Right cardiac atrium (tissue), 5 donors: ENCODE results near the gene MTHFSD. TPM values are rescaled to one million over a fixed set of nuclear protein-coding genes. Genes with fewer than 3 reads are reported as not detected.

Experiments used
- ATAC-seq, 2 donors: fragments of 200-7000 bp; cut with Tn5 transposase; one replicate each; pipeline versions ENCODE4 v1.8.0 to v1.9.1; 2020; ENCODE audit warnings: moderate library complexity in 2 of 2, mild to moderate bottlenecking in 1 of 2
- DNase-seq, 3 donors: peaks; one replicate each; pipeline ENCODE4 v3.0.0-alpha.2; 2020
- H3K27ac ChIP-seq: one replicate; pipeline ENCODE4 v1.5.1; 2013; ENCODE audit warnings: mild to moderate bottlenecking, low read length, control low read depth, moderate library complexity
- H3K27me3 ChIP-seq: one replicate; pipeline ENCODE4 v1.6.1; 2013; ENCODE audit not compliant: control insufficient read depth, insufficient read depth
- H3K4me1 ChIP-seq: one replicate; pipeline ENCODE4 v1.6.1; 2013; ENCODE audit warnings: low read length; ENCODE audit not compliant: control insufficient read depth, insufficient read depth
- H3K4me3 ChIP-seq: one replicate; pipeline ENCODE4 v1.5.1; 2013; ENCODE audit warnings: low read length, control low read depth
- H3K9me3 ChIP-seq: one replicate; pipeline ENCODE4 v1.6.1; 2013; ENCODE audit warnings: low read length; ENCODE audit not compliant: control insufficient read depth
- WGBS: extraction: QIAGEN DNeasy Blood & Tissue Kit; methylation state at CpG from one replicate; pipeline ENCODE4 v1.1.7; 2013; 5-methylcytosine and 5-hydroxymethylcytosine counted together
- intact Hi-C, 4 donors: fragments of 100-400 bp; cut with DNase I; formaldehyde crosslinking; loops; one replicate each; pipeline versions ENCODE4 v1.11.0 to v1.14.0; 2022 to 2023
- polyA plus RNA-seq: library from polyadenylated mRNA; stranded (reverse); fragments of 200-250 nt; gene quantifications from one replicate; pipeline ENCODE4 v1.2.3, GENCODE V29; 2013
- total RNA-seq, 4 donors: library from RNA; stranded (reverse); fragmentation: NEBNext Ultra II Directional; extraction: Animal tissue kit (Norgen Biotek cat#: 25700); gene quantifications; one replicate each; pipeline ENCODE4 v1.2.1, GENCODE V29; 2021
- donor health status: healthy with polysubstance abuse.
- donor health status: DM: no; HTN: yes; CAD: no.
- donor health status: DM: no; HTN: no; CAD: no.
- donor health status: DM: no; HTN: yes; CAD: no; lungs with severe emphysema.
- donor health status: DM: yes; HTN: yes; CAD: no.

MTHFSD gene
- total and polyA plus RNA-seq, 5 donors, result 8.8 to 14.7 (median 11.2) TPM

DNA sequence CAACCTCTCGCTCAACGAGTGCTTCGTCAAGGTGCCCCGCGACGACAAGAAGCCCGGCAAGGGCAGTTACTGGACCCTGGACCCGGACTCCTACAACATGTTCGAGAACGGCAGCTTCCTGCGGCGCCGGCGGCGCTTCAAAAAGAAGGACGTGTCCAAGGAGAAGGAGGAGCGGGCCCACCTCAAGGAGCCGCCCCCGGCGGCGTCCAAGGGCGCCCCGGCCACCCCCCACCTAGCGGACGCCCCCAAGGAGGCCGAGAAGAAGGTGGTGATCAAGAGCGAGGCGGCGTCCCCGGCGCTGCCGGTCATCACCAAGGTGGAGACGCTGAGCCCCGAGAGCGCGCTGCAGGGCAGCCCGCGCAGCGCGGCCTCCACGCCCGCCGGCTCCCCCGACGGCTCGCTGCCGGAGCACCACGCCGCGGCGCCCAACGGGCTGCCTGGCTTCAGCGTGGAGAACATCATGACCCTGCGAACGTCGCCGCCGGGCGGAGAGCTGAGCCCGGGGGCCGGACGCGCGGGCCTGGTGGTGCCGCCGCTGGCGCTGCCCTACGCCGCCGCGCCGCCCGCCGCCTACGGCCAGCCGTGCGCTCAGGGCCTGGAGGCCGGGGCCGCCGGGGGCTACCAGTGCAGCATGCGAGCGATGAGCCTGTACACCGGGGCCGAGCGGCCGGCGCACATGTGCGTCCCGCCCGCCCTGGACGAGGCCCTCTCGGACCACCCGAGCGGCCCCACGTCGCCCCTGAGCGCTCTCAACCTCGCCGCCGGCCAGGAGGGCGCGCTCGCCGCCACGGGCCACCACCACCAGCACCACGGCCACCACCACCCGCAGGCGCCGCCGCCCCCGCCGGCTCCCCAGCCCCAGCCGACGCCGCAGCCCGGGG is 12.9 kb upstream of the MTHFSD start:
- Histone ChIP-seq H3K27ac (peak overlapping the region; percentile 44), H3K4me3 (peak overlapping the region; percentile 39), H3K27me3 (no peaks in the 10 kb centered on the region), H3K4me1 (no peaks in the 10 kb centered on the region), H3K9me3 (no peaks in the 10 kb centered on the region)
- DNase-seq, result peak in 2 of 3 donors; percentile 80 to 81
- WGBS, result 2% methylated on average over 116 of the region's 116 CpGs
- peak in 1 of 2 donors; percentile 41 for ATAC-seq
- intact Hi-C loops, result loop anchor here in 1 of 4 donors (5.0 kb wide), 1 partner anchor 709 kb away; no protein-coding TSS in a partner anchor

DNA sequence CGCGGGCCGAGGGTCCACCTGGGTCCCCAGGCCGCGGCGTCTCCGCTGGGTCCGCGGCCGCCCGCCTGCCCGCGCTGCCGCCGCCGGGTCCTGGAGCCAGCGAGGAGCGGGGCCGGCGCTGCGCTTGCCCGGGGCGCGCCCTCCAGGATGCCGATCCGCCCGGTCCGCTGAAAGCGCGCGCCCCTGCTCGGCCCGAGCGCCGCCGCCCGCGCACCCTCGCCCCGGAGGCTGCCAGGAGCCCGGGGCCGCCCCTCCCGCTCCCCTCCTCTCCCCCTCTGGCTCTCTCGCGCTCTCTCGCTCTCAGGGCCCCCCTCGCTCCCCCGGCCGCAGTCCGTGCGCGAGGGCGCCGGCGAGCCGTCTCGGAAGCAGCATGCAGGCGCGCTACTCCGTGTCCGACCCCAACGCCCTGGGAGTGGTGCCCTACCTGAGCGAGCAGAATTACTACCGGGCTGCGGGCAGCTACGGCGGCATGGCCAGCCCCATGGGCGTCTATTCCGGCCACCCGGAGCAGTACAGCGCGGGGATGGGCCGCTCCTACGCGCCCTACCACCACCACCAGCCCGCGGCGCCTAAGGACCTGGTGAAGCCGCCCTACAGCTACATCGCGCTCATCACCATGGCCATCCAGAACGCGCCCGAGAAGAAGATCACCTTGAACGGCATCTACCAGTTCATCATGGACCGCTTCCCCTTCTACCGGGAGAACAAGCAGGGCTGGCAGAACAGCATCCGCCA is 12.1 kb upstream of the MTHFSD start:
- no peaks in the 10 kb centered on the region for H3K4me1 ChIP-seq
- intact Hi-C loops, result loop anchor here in 1 of 4 donors (5.0 kb wide), 1 partner anchor 710 kb away; no protein-coding TSS in a partner anchor
- H3K4me3 ChIP-seq, result peak overlapping the region; percentile 39
- 1% methylated on average over 88 of the region's 88 CpGs for WGBS
- H3K27me3 ChIP-seq, result no peaks in the 10 kb centered on the region
- peak; percentile 23 to 81 (median 76) for DNase-seq
- H3K27ac ChIP-seq, result peak overlapping the region; percentile 53
- no peaks in the 10 kb centered on the region for H3K9me3 ChIP-seq
- peak; percentile 24 to 61 for ATAC-seq

DNA sequence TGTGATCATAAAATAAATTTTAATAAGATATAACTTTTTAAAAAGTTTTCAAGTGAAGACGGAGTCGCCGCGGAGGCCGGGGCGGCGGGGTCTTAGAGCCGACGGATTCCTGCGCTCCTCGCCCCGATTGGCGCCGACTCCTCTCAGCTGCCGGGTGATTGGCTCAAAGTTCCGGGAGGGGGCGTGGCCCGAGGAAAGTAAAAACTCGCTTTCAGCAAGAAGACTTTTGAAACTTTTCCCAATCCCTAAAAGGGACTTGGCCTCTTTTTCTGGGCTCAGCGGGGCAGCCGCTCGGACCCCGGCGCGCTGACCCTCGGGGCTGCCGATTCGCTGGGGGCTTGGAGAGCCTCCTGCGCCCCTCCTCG is 11.5 kb upstream of the MTHFSD start, which contains the start of gene FOXC2:
Gene FOXC2, plus strand, starts transcription at position 229 of the 365 bp plus-strand sequence. CDS start 507 bp downstream, outside the sequence.
- WGBS, result under 1% methylated on average over 30 of the region's 30 CpGs
- no peaks in the 10 kb centered on the region for H3K27me3 ChIP-seq
- peak; percentile 92 to 96 (median 95) for DNase-seq
- H3K4me1 ChIP-seq, result no peaks in the 10 kb centered on the region
- peak within 1 kb of the TSS; percentile 39 for H3K4me3 ChIP-seq
- ATAC-seq, result peak; percentile 75 to 77
- peak within 1 kb of the TSS; percentile 53 for H3K27ac ChIP-seq
- intact Hi-C loops, result loop anchor here in 1 of 4 donors (5.0 kb wide), 1 partner anchor 711 kb away; no protein-coding TSS in a partner anchor
- no peaks in the 10 kb centered on the region for H3K9me3 ChIP-seq

DNA sequence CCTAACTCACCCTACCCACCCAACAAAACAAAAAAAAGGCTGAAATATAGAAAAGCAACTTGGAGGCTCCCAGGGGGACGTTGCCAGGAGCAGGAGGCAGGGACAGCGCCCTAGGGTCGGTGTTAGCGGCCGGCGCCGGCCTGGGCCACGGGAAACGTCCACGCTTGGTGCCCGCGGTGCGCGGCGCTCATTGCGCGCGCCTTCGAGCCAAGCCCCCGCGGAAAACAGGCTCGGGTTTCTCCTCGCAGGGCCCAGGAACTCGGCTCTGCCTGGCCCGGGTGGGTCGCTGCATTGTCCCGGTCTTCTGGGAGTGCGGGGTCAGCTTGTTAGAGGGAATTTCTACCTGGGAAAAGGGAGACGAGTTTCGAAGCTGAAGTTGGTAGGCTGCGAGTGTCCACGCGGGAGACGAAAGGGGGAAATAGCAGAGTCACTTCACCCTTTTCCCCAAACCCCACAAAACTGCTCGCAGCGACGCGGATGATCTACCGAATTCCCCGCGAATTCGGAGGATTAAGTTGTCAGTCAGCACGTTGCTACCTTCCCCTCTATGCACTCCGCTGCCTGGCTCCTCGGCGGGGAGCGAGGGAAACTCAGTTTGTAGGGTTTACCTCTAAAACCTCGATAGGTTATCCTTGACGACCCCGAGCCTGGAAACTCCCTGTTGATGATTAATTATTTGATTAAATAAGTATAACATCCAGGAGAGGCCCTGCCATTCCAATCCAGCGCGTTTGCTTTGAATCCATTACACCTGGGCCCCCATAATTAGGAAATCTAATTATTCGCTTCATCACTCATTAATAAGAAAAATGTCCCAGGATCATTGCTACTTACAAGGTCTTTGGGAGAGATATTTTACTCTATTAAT is 10.8 kb upstream of the MTHFSD start:
- DNase-seq (no peak), ATAC-seq (no peak)
- H3K27me3 ChIP-seq, result no peaks in the 10 kb centered on the region
- WGBS, result 14% methylated on average over 53 of the region's 53 CpGs
- peak overlapping the region; percentile 39 for H3K4me3 ChIP-seq
- no peak overlapping the region for H3K27ac ChIP-seq
- no peaks in the 10 kb centered on the region for H3K4me1 ChIP-seq
- intact Hi-C loops, result loop anchor here in 3 of 4 donors (2.0 to 5.0 kb wide), 3 partner anchors 497 to 713 kb away; no protein-coding TSS in a partner anchor
- H3K9me3 ChIP-seq, result no peaks in the 10 kb centered on the region

DNA sequence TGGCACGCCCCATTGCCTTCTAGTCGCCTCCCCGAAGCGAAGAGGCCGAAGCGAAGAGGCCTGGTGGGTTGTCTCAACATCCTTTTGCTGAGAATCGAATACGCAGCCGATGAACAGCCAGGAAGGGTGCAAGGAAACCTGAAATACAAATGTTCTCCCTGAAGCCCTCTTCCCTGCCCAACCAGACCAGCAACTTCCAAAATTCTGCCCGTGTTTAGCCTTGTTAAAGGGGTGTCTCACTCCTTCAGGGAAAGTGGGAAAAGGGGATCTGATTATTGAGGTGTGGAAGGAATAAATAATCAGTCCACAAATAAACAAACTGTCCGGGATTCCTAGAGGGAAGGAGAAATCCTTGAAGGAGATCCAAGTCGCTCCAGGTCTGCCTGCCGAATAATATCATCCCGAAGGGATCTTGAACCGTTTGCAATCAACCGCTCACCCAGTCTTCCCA is 10.2 kb upstream of the MTHFSD start:
- no peak for DNase-seq
- H3K27ac ChIP-seq, result no peak overlapping the region
- WGBS, result 53% methylated on average over 16 of the region's 16 CpGs
- H3K4me1 ChIP-seq, result no peaks in the 10 kb centered on the region
- no peak for ATAC-seq
- no peaks in the 10 kb centered on the region for H3K27me3 ChIP-seq
- H3K4me3 ChIP-seq, result no peak overlapping the region
- intact Hi-C loops, result loop anchor here in 3 of 4 donors (2.0 to 5.0 kb wide), 3 partner anchors 498 to 714 kb away; no protein-coding TSS in a partner anchor
- H3K9me3 ChIP-seq, result no peaks in the 10 kb centered on the region

DNA sequence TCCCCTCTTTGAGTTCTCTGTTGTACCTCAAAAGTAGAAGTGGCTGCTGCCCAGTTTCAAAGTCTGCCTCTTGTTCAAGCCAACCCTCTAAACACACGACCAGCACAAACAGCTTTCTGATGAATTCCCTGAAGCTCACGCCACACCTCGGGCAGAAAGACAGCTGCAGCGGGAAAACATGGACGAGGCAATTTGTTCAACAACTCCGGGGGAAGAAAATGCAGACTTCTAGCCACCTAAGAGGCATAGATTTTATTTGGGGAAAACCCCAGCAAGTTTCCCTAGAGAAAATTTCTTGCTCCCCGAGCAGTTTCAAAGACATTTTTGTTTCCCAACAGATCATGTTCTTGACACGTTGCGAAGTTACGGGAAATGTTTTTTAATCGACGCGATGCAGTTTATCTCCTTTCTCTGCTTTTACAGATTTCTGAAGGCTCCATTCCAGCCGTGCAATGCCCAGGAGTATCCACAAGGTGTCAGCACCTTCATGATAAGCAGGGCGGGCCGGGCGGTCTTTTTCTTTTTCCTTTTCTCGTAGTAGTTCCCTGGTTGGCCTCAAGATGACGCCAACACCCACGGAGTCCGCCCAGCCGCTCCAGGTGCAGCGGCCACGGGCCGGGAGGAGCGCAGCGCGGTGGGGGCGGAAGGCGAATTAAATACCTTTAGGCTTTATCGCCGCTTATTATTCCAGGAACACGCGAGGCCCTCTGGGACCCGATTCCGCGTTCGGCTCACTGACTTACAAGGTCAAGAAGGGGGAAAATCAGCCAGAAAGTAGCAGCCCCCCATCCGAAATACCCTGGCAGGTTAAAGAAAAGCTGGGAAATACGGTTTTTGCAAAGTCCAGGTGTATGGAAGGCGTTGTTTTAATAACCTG is 8.7 kb upstream of the MTHFSD start:
- Histone ChIP-seq H3K27me3 (no peaks in the 10 kb centered on the region), H3K4me1 (no peaks in the 10 kb centered on the region), H3K27ac (no peak overlapping the region), H3K4me3 (no peak overlapping the region), H3K9me3 (no peaks in the 10 kb centered on the region)
- DNase-seq (peak; percentile 85 to 95 (median 91)), ATAC-seq (peak; percentile 67 to 76)
- intact Hi-C loops, result loop anchor here (2.0 to 5.0 kb wide), 4 partner anchors 499 to 715 kb away; no protein-coding TSS in a partner anchor
- 1% methylated on average over 41 of the region's 41 CpGs for WGBS

DNA sequence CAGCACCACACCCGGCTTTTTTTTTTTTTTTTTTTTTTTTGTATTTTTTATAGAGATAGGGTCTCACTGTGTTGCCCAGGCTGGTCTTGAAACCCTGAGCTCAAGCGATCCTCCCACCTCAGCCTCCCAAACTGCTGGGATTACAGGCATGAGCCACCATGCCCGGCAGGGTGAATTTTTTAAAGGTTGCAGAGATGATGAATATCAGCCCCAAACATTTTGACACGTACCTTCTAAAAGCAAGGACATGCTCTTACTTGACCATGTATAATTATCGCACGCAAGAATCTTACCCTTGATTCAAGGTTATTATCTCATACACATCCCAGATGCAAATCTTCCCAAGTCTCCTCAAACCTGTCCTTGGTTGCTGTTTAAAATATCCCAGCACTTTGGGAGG is 7.3 kb upstream of the MTHFSD start:
- no peaks in the 10 kb centered on the region for H3K27me3 ChIP-seq
- DNase-seq, result no peak
- no peaks in the 10 kb centered on the region for H3K4me1 ChIP-seq
- no peak overlapping the region for H3K4me3 ChIP-seq
- H3K27ac ChIP-seq, result no peak overlapping the region
- H3K9me3 ChIP-seq, result no peaks in the 10 kb centered on the region
- intact Hi-C loops, result loop anchor here in 3 of 4 donors (5.0 kb wide), 2 partner anchors 500 to 715 kb away; no protein-coding TSS in a partner anchor
- WGBS, result 93% methylated on average over 6 of the region's 6 CpGs
- no peak for ATAC-seq

DNA sequence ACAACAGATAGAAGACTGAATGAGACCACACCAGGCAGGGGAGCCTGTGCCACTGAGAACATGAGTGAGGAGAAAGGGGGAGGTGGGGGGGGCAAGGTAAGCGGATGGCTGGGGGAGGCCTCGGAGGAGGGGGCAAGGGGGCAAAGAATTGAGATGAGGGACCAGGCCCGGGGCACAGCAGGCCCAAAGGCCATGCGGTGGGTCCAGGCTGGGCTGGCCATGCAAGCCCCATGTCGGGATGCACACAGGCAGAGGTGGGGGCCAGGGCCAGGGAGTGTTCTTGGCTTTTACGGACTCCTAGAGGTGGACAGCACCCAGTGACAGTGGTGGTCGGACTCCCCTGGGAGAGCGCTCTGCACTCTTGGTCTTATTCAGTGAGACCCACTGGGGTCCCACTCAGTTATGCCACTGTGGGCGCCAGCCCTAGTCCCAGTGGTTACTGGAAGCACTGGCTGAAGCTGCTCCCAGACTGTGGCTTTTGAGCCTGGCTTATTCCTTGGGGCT is 4.8 kb upstream of the MTHFSD start:
- Histone ChIP-seq H3K9me3 (no peaks in the 10 kb centered on the region), H3K27me3 (no peaks in the 10 kb centered on the region), H3K27ac (no peak overlapping the region), H3K4me3 (no peak overlapping the region), H3K4me1 (no peaks in the 10 kb centered on the region)
- ATAC-seq (no peak), DNase-seq (peak in 1 of 3 donors; percentile 43)
- intact Hi-C loops, result loop anchor here in 3 of 4 donors (5.0 to 10.0 kb wide), 3 partner anchors 502 to 805 kb away; no protein-coding TSS in a partner anchor
- WGBS, result 85% methylated on average over 9 of the region's 9 CpGs
